ENCODE data around the gene LBP. TPM values are rescaled to one million over a fixed set of nuclear protein-coding genes. Genes with fewer than 3 reads are reported as not detected.

LBP gene
- total RNA-seq, 1 experiment from 2014 or later = not detected

GRCh38 chr20:38305541-38305940 is 40.7 kb upstream of the LBP start:
- H3K36me3 ChIP-seq (ENCODE audit: insufficient read depth, low read length, poor library complexity, severe bottlenecking) = no peaks in the 10 kb centered on the region
- ChIA-PET POLR2A (ENCODE audit: low non-redundant PET) (interaction anchor here (0.7 kb wide), 1 partner anchor 48 kb away, joined by 3 read pairs; no protein-coding TSS in a partner anchor), CTCF (interaction anchor here (0.6 kb wide), 1 partner anchor 18 kb away, joined by 7 read pairs; no protein-coding TSS in a partner anchor)
- no peaks in the 10 kb centered on the region for H3K9me3 ChIP-seq (ENCODE audit: low read depth, low read length, poor library complexity, severe bottlenecking)
- intact Hi-C loops (cut with micrococcal nuclease; ENCODE audit: unreplicated experiment) = no loop called here
- BruUV-seq (replicated peaks) = no TSS peak
- no peak overlapping the region for H3K4me3 ChIP-seq (ENCODE audit: low read depth, low read length, poor library complexity, severe bottlenecking)
- no peaks in the 10 kb centered on the region for H3K4me1 ChIP-seq (ENCODE audit: insufficient read depth, low read length, poor library complexity, severe bottlenecking)
- TF ChIP-seq CTCF (conservative IDR thresholded peaks at IDR 0.05; ENCODE audit: low read depth, low read length) = no peak
- no peak for TF ChIP-seq EZH2 (IDR thresholded peaks at IDR 0.05; ENCODE audit: borderline replicate concordance, low read depth, low read length, poor library complexity, severe bottlenecking)
- H3K27ac ChIP-seq (ENCODE audit: low read depth, low read length, poor library complexity, severe bottlenecking) = no peak overlapping the region
- peaks cover 34% of the 10 kb centered on the region for H3K27me3 ChIP-seq (replicated peaks; ENCODE audit: insufficient read depth, low read depth, low read length, poor library complexity)
- no peak for DNase-seq (ENCODE audit: low spot score)

- POLR2A ChIA-PET (ENCODE audit: low non-redundant PET) = no interaction called here
- no peaks in the 10 kb centered on the region for H3K4me1 ChIP-seq (ENCODE audit: insufficient read depth, low read length, poor library complexity, severe bottlenecking)
- H3K27me3 ChIP-seq (replicated peaks; ENCODE audit: insufficient read depth, low read depth, low read length, poor library complexity) = peaks cover 26% of the 10 kb centered on the region
- no TSS peak for BruUV-seq (replicated peaks)
- no peak for DNase-seq (ENCODE audit: low spot score)
- H3K4me3 ChIP-seq (ENCODE audit: low read depth, low read length, poor library complexity, severe bottlenecking) = no peak overlapping the region
- H3K36me3 ChIP-seq (ENCODE audit: insufficient read depth, low read length, poor library complexity, severe bottlenecking) = no peaks in the 10 kb centered on the region
- no peaks in the 10 kb centered on the region for H3K9me3 ChIP-seq (ENCODE audit: low read depth, low read length, poor library complexity, severe bottlenecking)
- TF ChIP-seq CTCF (conservative IDR thresholded peaks at IDR 0.05; ENCODE audit: low read depth, low read length) = no peak
- TF ChIP-seq EZH2 (IDR thresholded peaks at IDR 0.05; ENCODE audit: borderline replicate concordance, low read depth, low read length, poor library complexity, severe bottlenecking) = no peak
- H3K27ac ChIP-seq (ENCODE audit: low read depth, low read length, poor library complexity, severe bottlenecking) = no peak overlapping the region
- CTCF ChIA-PET = no interaction called here
- intact Hi-C loops (cut with micrococcal nuclease; ENCODE audit: unreplicated experiment) = no loop called here
These were observed 39.9 kb upstream of the LBP start for GRCh38 chr20:38306379-38306778.

- Histone ChIP-seq H3K4me1 (ENCODE audit: insufficient read depth, low read length, poor library complexity, severe bottlenecking) (no peaks in the 10 kb centered on the region), H3K27ac (ENCODE audit: low read depth, low read length, poor library complexity, severe bottlenecking) (no peak overlapping the region), H3K36me3 (ENCODE audit: insufficient read depth, low read length, poor library complexity, severe bottlenecking) (no peaks in the 10 kb centered on the region), H3K9me3 (ENCODE audit: low read depth, low read length, poor library complexity, severe bottlenecking) (no peaks in the 10 kb centered on the region), H3K4me3 (ENCODE audit: low read depth, low read length, poor library complexity, severe bottlenecking) (no peak overlapping the region), H3K27me3 (replicated peaks; ENCODE audit: insufficient read depth, low read depth, low read length, poor library complexity) (peaks cover 24% of the 10 kb centered on the region)
- no TSS peak for BruUV-seq (replicated peaks)
- intact Hi-C loops (cut with micrococcal nuclease; ENCODE audit: unreplicated experiment) = no loop called here
- ChIA-PET POLR2A (ENCODE audit: low non-redundant PET) (no interaction called here), CTCF (no interaction called here)
- no peak for DNase-seq (ENCODE audit: low spot score)
- TF ChIP-seq EZH2 (IDR thresholded peaks at IDR 0.05; ENCODE audit: borderline replicate concordance, low read depth, low read length, poor library complexity, severe bottlenecking) (no peak), CTCF (conservative IDR thresholded peaks at IDR 0.05; ENCODE audit: low read depth, low read length) (no peak)
These were observed 38.8 kb upstream of the LBP start for GRCh38 chr20:38307371-38308046.

All from A673 (cell line).